DOHH2 (cell line): Measurements from ENCODE around the gene SUFU.
A peak's percentile ranks its signal among the peaks of the same experiment; 100 is the strongest.

Source experiments
- H3F3A ChIP-seq: fragments of 200-600 bp; sonication (generic), shearing (Covaris generic); 2 replicates; pipeline ENCODE4 v1.6.0; 2016; ENCODE audit warnings: antibody characterized with exemption, mild to moderate bottlenecking; ENCODE audit not compliant: control insufficient read depth, insufficient read depth
- H3K27ac ChIP-seq: fragments of 200-600 bp; sonication (generic); 2 replicates; pipeline ENCODE4 v1.5.1; 2014; ENCODE audit warnings: low read depth, mild to moderate bottlenecking, low read length, moderate library complexity
- H3K27me3 ChIP-seq: fragments of 200-600 bp; sonication (generic); 2 replicates; pipeline ENCODE4 v1.6.1; 2014; ENCODE audit warnings: mild to moderate bottlenecking, low read length, mixed read lengths; ENCODE audit not compliant: control insufficient read depth
- H3K36me3 ChIP-seq: fragments of 200-600 bp; sonication (generic); 2 replicates; pipeline ENCODE4 v1.6.1; 2014; ENCODE audit warnings: mild to moderate bottlenecking, low read length, moderate library complexity, mixed read lengths; ENCODE audit not compliant: control insufficient read depth
- H3K4me1 ChIP-seq: fragments of 200-600 bp; sonication (generic); 2 replicates; pipeline ENCODE4 v1.6.1; 2014; ENCODE audit warnings: mild to moderate bottlenecking, low read length, mixed read lengths; ENCODE audit not compliant: control insufficient read depth
- H3K4me2 ChIP-seq: fragments of 200-600 bp; sonication (generic); 2 replicates; pipeline ENCODE4 v1.6.0; 2014; ENCODE audit warnings: mild to moderate bottlenecking, low read length, moderate library complexity
- H3K4me3 ChIP-seq: fragments of 200-600 bp; sonication (generic); 2 replicates; pipeline ENCODE4 v1.5.1; 2014; ENCODE audit warnings: mild to moderate bottlenecking, low read length, mixed read lengths
- H3K79me2 ChIP-seq: fragments of 200-600 bp; sonication (generic); 2 replicates; pipeline ENCODE4 v1.6.1; 2014; ENCODE audit warnings: mild to moderate bottlenecking, low read length, mixed read lengths; ENCODE audit not compliant: control insufficient read depth
- H3K9me2 ChIP-seq: fragments of 200-600 bp; sonication (generic); replicated peaks from 2 replicates; pipeline ENCODE4 v1.6.1; 2014; ENCODE audit warnings: mild to moderate bottlenecking, low read length, mixed read lengths; ENCODE audit not compliant: control insufficient read depth
- H3K9me3 ChIP-seq: fragments of 200-600 bp; sonication (generic); 2 replicates; pipeline ENCODE4 v1.6.1; 2014; ENCODE audit warnings: antibody characterized with exemption, low read length, mixed read lengths; ENCODE audit not compliant: control insufficient read depth, insufficient read depth
- H4K20me1 ChIP-seq: fragments of 200-600 bp; sonication (generic); 2 replicates; pipeline ENCODE4 v1.6.0; 2014; ENCODE audit warnings: low read depth, mild to moderate bottlenecking, antibody characterized with exemption, low read length, moderate library complexity; ENCODE audit not compliant: control insufficient read depth, insufficient read depth
- CTCF ChIP-seq: fragments of 200-600 bp; sonication (generic); IDR thresholded peaks from one replicate; pipeline ENCODE4 v1.5.1; 2014; ENCODE audit warnings: antibody characterized with exemption, mild to moderate bottlenecking, low read depth, low read length; ENCODE audit not compliant: poor library complexity, severe bottlenecking
- EZH2phosphoT487 ChIP-seq: fragments of 200-600 bp; sonication (generic); IDR thresholded peaks from 2 replicates; pipeline ENCODE4 v1.6.1; 2017; ENCODE audit warnings: borderline replicate concordance, mild to moderate bottlenecking, antibody characterized with exemption, low read length, moderate library complexity, mixed read lengths

Gene SUFU

GRCh38 chr10:102511583-102512274, 8.0 kb downstream of the SUFU start:
- Histone ChIP-seq H3K4me1 (peaks cover 17% of the 10 kb centered on the region), H3F3A (peaks cover 3% of the 10 kb centered on the region; the same call in 1 of the 2 replicates), H3K36me3 (peaks cover 35% of the 10 kb centered on the region), H3K4me3 (0 out of 2 replicates have a peak overlapping the region, but pooled peaks have one; percentile 19), H3K79me2 (0 out of 2 replicates have a peak, but pooled peaks cover 2% of the 10 kb centered on the region), H3K4me2 (peak overlapping the region; percentile 50), H3K9me2 (no peaks in the 10 kb centered on the region), H3K27ac (peak overlapping the region; percentile 39), H3K27me3 (no peaks in the 10 kb centered on the region), H4K20me1 (no peaks in the 10 kb centered on the region), H3K9me3 (no peaks in the 10 kb centered on the region)
- TF ChIP-seq EZH2phosphoT487 (no peak), CTCF (no peak)

- Histone ChIP-seq H3K9me3 (no peaks in the 10 kb centered on the region), H3F3A (peaks cover 3% of the 10 kb centered on the region; the same call in 1 of the 2 replicates), H4K20me1 (no peaks in the 10 kb centered on the region), H3K4me1 (peaks cover 17% of the 10 kb centered on the region), H3K27me3 (no peaks in the 10 kb centered on the region), H3K79me2 (no peaks in the 10 kb centered on the region), H3K9me2 (no peaks in the 10 kb centered on the region), H3K36me3 (peaks cover 27% of the 10 kb centered on the region), H3K27ac (no peak overlapping the region), H3K4me2 (no peak overlapping the region), H3K4me3 (no peak overlapping the region)
- TF ChIP-seq EZH2phosphoT487 (no peak), CTCF (no peak)
Measured at GRCh38 chr10:102514487-102515311, 10.9 kb downstream of the SUFU start.

GRCh38 chr10:102515724-102516123, 12.0 kb downstream of the SUFU start:
- no peak overlapping the region for H3K27ac ChIP-seq
- H3K79me2 ChIP-seq: no peaks in the 10 kb centered on the region
- no peak overlapping the region for H3K4me2 ChIP-seq
- H3K9me3 ChIP-seq: no peaks in the 10 kb centered on the region
- H3K4me3 ChIP-seq: no peak overlapping the region
- no peaks in the 10 kb centered on the region for H3K9me2 ChIP-seq
- H3K36me3 ChIP-seq: peaks cover 23% of the 10 kb centered on the region
- H3F3A ChIP-seq: peaks cover 3% of the 10 kb centered on the region; the same call in 1 of the 2 replicates
- TF ChIP-seq EZH2phosphoT487 (no peak), CTCF (no peak)
- H4K20me1 ChIP-seq: no peaks in the 10 kb centered on the region
- peaks cover 17% of the 10 kb centered on the region for H3K4me1 ChIP-seq
- H3K27me3 ChIP-seq: no peaks in the 10 kb centered on the region
